K562 (cell line): ENCODE results near the gene CMTR1. TPM values are rescaled to one million over a fixed set of nuclear protein-coding genes. Genes with fewer than 3 reads are reported as not detected.

ENCODE experiments used
- CBX1 ChIP-seq: sonication (generic); IDR thresholded peaks from 2 replicates; pipeline ENCODE4 v1.6.1; 2016; ENCODE audit warnings: antibody characterized with exemption, low read depth, mild to moderate bottlenecking
- ESRRA ChIP-seq: fragments of 450-650 bp; IDR thresholded peaks from 2 replicates; pipeline ENCODE4 v1.6.1; 2014; ENCODE audit warnings: low read depth, mild to moderate bottlenecking, moderate library complexity, borderline replicate concordance
- GABPB1 ChIP-seq: sonication (generic); formaldehyde crosslinking; IDR thresholded peaks from 2 replicates; pipeline ENCODE4 v1.8.0; 2022; ENCODE audit warnings: mild to moderate bottlenecking, missing genetic modification reagents
- JUND ChIP-seq, 2 experiments: IDR thresholded peaks; 2 replicates in 1 of 2; 3 replicates in 1 of 2; pipeline ENCODE4 v1.6.1; 2011; ENCODE audit warnings: borderline replicate concordance in 2 of 2, low read depth in 2 of 2, low read length in 2 of 2, improper control_type of control experiment in 1 of 2, missing biosample characterization in 1 of 2, missing genetic modification characterization in 1 of 2, missing genetic modification reagents in 1 of 2
- MAZ ChIP-seq, 2 experiments: fragments of 450-650 bp in 1 of 2; sonication (generic) in 1 of 2; formaldehyde crosslinking; IDR thresholded peaks in 1 of 2; conservative IDR thresholded peaks in 1 of 2; 2 replicates each; pipeline versions ENCODE4 v1.4.0 to v1.5.0; 2020; ENCODE audit warnings: mild to moderate bottlenecking in 1 of 2, missing genetic modification reagents in 1 of 2
- MYNN ChIP-seq, 2 experiments: sonication (generic); formaldehyde crosslinking in 1 of 2; IDR thresholded peaks; 2 replicates each; pipeline versions ENCODE4 v1.5.0 to v1.6.1; 2016 to 2020; ENCODE audit warnings: antibody characterized with exemption in 1 of 2, missing genetic modification reagents in 1 of 2
- REST ChIP-seq, 2 experiments: fragments of 450-650 bp; formaldehyde crosslinking in 1 of 2; IDR thresholded peaks; 2 replicates each; pipeline versions ENCODE4 v1.4.0 to v1.6.1; 2014 to 2020; ENCODE audit warnings: mild to moderate bottlenecking in 2 of 2, borderline replicate concordance in 1 of 2, low read depth in 1 of 2
- polyA plus RNA-seq, 8 experiments: library from polyadenylated mRNA; depleted of rRNA in 4 of 8; stranded (reverse) in 5 of 8; unstranded in 3 of 8; fragments of >200 nt; fragmentation: Nextera tagmentation in 2 of 8; fragmentation: Illumina TruSeq in 1 of 8; extraction: Ambion mirVana in 2 of 8; extraction: Trizol in 1 of 8; gene quantifications; 2 replicates each; pipeline versions ENCODE4 v1.2.1 to v1.2.3, GENCODE V29; 2011 to 2014; ENCODE audit warnings: inconsistent platforms in 1 of 8, missing spikeins in 1 of 8
- total RNA-seq, 7 experiments: library from RNA; depleted of rRNA in 6 of 7; stranded (reverse); fragments of >200 nt in 6 of 7; fragmentation: Illumina TruSeq in 2 of 7; extraction: Trizol in 2 of 7; gene quantifications; 2 replicates each; pipeline versions ENCODE4 v1.2.1 to v1.2.3, GENCODE V29; 2011 to 2021; ENCODE audit warnings: low replicate concordance in 1 of 7
- TF ChIP-seq, protein P1 (sequence below): fragments of 250-450 bp; sonication (Bioruptor Pico); IDR thresholded peaks from 2 replicates; pipeline ENCODE4 v1.4.0; 2020
- TF ChIP-seq, protein P2 (sequence below): sonication (generic); formaldehyde crosslinking; IDR thresholded peaks from 2 replicates; pipeline ENCODE4 v1.8.0; 2022; ENCODE audit warnings: mild to moderate bottlenecking, low read depth, missing genetic modification reagents

The CMTR1 gene
- total and polyA plus RNA-seq, 9 of the 15 experiments (the other 6 are each of a cell fraction or from before 2014, with no cell fraction given) = 2.9 to 63.5 (median 49.5) TPM

DNA sequence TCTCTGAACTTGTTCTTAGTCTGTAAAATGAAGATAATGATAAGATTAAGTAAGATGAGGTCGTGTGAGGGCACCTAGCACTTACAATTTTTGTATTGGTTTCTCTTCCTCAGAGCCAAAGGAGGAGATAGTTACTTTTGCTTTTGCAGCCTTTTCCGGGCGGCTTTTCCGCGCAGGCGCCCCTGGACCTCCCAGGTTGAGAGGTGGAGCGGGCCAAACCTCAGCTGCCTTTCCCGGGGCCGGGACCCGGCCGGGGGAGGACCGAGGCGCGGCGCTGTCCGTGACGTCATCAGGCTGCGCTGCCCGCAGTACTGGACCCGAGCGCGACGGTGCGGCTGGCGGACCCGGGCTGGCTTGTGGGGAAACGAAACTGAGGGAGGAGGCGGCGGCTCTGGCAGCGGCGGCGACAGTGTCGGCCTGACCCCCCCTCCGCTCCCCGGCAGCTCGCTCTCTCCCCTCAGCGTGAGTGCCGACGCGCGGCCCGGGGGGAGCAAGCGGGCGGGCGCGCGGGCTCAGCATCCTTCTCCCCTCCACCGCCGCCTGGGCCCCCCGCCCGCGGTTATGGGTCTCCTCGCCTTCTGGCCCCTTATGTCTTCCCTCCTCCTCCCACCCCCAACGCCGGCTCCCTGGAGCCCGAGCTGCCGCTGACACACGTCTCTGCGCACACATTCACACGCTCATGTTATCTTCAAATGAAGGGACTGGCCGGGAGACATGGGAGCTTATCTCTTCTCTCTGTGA is at the start of gene CMTR1 (continued):
- TF ChIP-seq, protein P1, sequence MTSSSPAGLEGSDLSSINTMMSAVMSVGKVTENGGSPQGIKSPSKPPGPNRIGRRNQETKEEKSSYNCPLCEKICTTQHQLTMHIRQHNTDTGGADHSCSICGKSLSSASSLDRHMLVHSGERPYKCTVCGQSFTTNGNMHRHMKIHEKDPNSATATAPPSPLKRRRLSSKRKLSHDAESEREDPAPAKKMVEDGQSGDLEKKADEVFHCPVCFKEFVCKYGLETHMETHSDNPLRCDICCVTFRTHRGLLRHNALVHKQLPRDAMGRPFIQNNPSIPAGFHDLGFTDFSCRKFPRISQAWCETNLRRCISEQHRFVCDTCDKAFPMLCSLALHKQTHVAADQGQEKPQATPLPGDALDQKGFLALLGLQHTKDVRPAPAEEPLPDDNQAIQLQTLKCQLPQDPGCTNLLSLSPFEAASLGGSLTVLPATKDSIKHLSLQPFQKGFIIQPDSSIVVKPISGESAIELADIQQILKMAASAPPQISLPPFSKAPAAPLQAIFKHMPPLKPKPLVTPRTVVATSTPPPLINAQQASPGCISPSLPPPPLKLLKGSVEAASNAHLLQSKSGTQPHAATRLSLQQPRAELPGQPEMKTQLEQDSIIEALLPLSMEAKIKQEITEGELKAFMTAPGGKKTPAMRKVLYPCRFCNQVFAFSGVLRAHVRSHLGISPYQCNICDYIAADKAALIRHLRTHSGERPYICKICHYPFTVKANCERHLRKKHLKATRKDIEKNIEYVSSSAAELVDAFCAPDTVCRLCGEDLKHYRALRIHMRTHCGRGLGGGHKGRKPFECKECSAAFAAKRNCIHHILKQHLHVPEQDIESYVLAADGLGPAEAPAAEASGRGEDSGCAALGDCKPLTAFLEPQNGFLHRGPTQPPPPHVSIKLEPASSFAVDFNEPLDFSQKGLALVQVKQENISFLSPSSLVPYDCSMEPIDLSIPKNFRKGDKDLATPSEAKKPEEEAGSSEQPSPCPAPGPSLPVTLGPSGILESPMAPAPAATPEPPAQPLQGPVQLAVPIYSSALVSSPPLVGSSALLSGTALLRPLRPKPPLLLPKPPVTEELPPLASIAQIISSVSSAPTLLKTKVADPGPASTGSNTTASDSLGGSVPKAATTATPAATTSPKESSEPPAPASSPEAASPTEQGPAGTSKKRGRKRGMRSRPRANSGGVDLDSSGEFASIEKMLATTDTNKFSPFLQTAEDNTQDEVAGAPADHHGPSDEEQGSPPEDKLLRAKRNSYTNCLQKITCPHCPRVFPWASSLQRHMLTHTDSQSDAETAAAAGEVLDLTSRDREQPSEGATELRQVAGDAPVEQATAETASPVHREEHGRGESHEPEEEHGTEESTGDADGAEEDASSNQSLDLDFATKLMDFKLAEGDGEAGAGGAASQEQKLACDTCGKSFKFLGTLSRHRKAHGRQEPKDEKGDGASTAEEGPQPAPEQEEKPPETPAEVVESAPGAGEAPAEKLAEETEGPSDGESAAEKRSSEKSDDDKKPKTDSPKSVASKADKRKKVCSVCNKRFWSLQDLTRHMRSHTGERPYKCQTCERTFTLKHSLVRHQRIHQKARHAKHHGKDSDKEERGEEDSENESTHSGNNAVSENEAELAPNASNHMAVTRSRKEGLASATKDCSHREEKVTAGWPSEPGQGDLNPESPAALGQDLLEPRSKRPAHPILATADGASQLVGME (CRISPR knock-in tag) = peak; percentile 93; the same call in 1 of the 2 replicates
- TF ChIP-seq, protein P2, sequence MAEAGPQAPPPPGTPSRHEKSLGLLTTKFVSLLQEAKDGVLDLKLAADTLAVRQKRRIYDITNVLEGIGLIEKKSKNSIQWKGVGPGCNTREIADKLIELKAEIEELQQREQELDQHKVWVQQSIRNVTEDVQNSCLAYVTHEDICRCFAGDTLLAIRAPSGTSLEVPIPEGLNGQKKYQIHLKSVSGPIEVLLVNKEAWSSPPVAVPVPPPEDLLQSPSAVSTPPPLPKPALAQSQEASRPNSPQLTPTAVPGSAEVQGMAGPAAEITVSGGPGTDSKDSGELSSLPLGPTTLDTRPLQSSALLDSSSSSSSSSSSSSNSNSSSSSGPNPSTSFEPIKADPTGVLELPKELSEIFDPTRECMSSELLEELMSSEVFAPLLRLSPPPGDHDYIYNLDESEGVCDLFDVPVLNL = peak; percentile 84
- TF ChIP-seq MYNN (IDR thresholded peaks at IDR 0.05) (peak; percentile 56; the same call in 1 of the 2 replicates), MYNN (CRISPR knock-in tag; IDR thresholded peaks at IDR 0.05) (no peak), REST (IDR thresholded peaks at IDR 0.05; ENCODE audit: borderline replicate concordance) (0 out of 2 replicates have a peak, but pooled peaks have one; percentile 19), REST (CRISPR knock-in tag; IDR thresholded peaks at IDR 0.05; ENCODE audit: low read depth) (peak; percentile 58; the same call in 1 of the 2 replicates), GABPB1 (CRISPR knock-in tag) (peak; percentile 81), MAZ (CRISPR knock-in tag; conservative IDR thresholded peaks at IDR 0.05 in 1 of 2, IDR thresholded peaks at IDR 0.05 in 1 of 2) (peak; percentile 95), CBX1 (peak; percentile 83; the same call in 1 of the 2 replicates), ESRRA (peak; percentile 84), JUND (IDR thresholded peaks at IDR 0.05; ENCODE audit: borderline replicate concordance, low read depth, low read length) (peak; percentile 93), JUND (tag; IDR thresholded peaks at IDR 0.05; ENCODE audit: borderline replicate concordance, low read depth, low read length) (peak; percentile 59; the same call in 1 of the 3 replicates)
